ENCODE results near the gene TIMM13. TPM values are rescaled to one million over a fixed set of nuclear protein-coding genes. Genes with fewer than 3 reads are reported as not detected.

Gene TIMM13
- total RNA-seq, 1 donor from 2014 or later: 70.1 TPM

DNA sequence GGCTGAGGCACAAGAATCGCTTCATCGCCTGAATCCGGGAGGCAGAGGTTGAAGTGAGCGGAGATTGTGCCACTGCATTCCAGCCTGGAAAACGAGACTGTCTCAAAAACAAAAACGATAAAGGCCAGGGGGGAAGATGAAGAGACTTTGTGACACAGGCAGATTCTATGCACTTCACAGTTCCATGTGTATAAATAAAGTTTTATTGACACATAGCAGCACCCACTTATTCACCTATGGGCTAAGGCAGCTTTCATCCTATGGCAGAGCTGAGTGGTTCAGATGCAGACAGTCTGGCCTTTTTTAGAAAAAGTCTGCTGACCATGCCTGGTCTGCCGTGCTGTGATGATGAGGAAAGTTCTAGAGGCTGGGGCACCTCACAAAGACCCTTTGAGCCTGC, 23.8 kb upstream of the TIMM13 start:
- peaks cover 1% of the 10 kb centered on the region for H3K36me3 ChIP-seq (ENCODE audit: control insufficient read depth, insufficient read depth, low read length)
- no peak for DNase-seq (ENCODE audit: low read depth)
- H3K27me3 ChIP-seq (ENCODE audit: control insufficient read depth, insufficient read depth, low read length): no peaks in the 10 kb centered on the region
- TF ChIP-seq, protein P1, sequence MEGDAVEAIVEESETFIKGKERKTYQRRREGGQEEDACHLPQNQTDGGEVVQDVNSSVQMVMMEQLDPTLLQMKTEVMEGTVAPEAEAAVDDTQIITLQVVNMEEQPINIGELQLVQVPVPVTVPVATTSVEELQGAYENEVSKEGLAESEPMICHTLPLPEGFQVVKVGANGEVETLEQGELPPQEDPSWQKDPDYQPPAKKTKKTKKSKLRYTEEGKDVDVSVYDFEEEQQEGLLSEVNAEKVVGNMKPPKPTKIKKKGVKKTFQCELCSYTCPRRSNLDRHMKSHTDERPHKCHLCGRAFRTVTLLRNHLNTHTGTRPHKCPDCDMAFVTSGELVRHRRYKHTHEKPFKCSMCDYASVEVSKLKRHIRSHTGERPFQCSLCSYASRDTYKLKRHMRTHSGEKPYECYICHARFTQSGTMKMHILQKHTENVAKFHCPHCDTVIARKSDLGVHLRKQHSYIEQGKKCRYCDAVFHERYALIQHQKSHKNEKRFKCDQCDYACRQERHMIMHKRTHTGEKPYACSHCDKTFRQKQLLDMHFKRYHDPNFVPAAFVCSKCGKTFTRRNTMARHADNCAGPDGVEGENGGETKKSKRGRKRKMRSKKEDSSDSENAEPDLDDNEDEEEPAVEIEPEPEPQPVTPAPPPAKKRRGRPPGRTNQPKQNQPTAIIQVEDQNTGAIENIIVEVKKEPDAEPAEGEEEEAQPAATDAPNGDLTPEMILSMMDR (IDR thresholded peaks at IDR 0.05; ENCODE audit: insufficient read depth, low read length, poor library complexity, severe bottlenecking): no peak
- H3K4me3 ChIP-seq (ENCODE audit: low read depth, low read length): no peak overlapping the region

DNA sequence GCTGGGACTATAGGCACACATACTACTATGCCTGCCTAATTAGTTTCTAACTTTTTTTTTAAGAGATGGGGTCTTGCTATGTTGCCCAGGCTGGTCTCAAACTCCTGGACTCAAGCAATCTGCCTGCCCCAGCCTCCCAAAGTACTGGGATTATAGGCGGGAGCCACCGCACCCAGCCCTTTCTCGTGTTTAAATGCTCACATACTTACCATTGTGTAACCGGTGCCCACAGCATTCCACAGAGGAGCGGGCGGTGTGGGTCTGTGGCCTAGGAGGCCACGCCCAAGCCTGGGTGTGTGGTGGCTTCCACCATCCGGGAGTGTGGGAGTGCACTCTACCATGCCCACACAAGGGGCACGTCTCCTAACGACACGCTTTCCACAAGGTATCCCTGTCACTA, 21.6 kb upstream of the TIMM13 start:
- DNase-seq (ENCODE audit: low read depth): no peak
- no peaks in the 10 kb centered on the region for H3K27me3 ChIP-seq (ENCODE audit: control insufficient read depth, insufficient read depth, low read length)
- H3K36me3 ChIP-seq (ENCODE audit: control insufficient read depth, insufficient read depth, low read length): peaks cover 1% of the 10 kb centered on the region
- no peak overlapping the region for H3K4me3 ChIP-seq (ENCODE audit: low read depth, low read length)
- TF ChIP-seq, protein P1 (IDR thresholded peaks at IDR 0.05; ENCODE audit: insufficient read depth, low read length, poor library complexity, severe bottlenecking): no peak

DNA sequence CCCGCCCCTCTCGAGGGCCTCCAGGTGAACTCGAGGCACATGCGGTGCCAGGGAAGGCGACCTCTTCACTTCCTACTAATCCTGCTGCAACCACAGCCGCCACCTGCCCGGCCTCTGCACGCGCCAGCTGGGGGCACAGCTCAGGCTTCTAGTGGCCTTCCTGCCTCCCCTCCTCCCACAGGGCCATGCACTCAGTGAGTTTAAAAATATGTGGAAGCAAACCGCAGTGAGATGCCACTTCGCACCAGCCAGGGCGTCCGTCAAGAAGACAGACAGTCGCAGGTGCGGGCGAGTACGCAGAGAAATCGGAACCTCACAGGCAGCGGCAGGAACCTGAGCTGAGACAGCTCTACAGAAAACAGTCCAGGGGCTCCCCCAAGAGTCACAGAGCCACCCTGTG, 19.0 kb upstream of the TIMM13 start:
- Histone ChIP-seq H3K4me3 (ENCODE audit: low read depth, low read length) (no peak overlapping the region), H3K27me3 (ENCODE audit: control insufficient read depth, insufficient read depth, low read length) (no peaks in the 10 kb centered on the region), H3K36me3 (ENCODE audit: control insufficient read depth, insufficient read depth, low read length) (no peaks in the 10 kb centered on the region)
- DNase-seq (ENCODE audit: low read depth): no peak
- TF ChIP-seq, protein P1 (IDR thresholded peaks at IDR 0.05; ENCODE audit: insufficient read depth, low read length, poor library complexity, severe bottlenecking): no peak

DNA sequence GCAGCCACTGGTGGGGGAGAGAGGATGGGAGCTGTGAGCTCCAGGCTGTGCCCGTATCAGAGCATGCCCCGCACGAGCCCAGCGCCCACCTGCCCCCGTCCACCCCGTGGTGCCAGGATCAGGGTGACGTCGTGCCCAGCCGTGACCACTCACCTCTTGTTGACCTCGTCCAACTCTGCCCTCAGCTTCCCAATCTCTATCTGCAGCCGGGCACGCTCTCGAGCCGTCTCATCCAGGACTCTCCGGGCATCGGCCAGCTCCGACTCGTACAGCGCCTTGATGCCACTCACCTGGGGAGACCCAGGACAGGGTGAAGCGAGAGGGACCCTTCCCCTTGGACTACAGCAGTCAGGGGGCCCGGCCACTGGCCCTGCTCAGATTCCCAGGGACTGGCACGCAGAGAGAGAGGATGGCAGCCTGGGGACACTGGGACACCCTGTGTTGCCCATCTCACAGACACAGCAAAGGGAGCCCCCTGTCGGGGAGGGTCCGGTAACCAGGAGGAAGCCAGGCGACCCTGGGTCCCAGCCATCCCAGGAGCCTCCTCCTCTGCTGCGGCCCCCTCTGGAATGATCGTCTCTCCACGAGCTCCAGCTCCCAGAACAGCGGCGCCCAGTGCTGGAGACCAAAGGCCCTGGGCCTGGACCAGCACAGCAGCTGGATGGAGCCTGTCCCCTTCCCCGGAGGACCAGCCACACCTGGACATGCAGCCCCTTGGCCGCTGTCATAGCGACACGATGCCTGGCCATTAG, 17.0 kb upstream of the TIMM13 start:
- no peaks in the 10 kb centered on the region for H3K27me3 ChIP-seq (ENCODE audit: control insufficient read depth, insufficient read depth, low read length)
- H3K36me3 ChIP-seq (ENCODE audit: control insufficient read depth, insufficient read depth, low read length): peaks cover 1% of the 10 kb centered on the region
- H3K4me3 ChIP-seq (ENCODE audit: low read depth, low read length): no peak overlapping the region
- TF ChIP-seq, protein P1 (IDR thresholded peaks at IDR 0.05; ENCODE audit: insufficient read depth, low read length, poor library complexity, severe bottlenecking): no peak
- no peak for DNase-seq (ENCODE audit: low read depth)

DNA sequence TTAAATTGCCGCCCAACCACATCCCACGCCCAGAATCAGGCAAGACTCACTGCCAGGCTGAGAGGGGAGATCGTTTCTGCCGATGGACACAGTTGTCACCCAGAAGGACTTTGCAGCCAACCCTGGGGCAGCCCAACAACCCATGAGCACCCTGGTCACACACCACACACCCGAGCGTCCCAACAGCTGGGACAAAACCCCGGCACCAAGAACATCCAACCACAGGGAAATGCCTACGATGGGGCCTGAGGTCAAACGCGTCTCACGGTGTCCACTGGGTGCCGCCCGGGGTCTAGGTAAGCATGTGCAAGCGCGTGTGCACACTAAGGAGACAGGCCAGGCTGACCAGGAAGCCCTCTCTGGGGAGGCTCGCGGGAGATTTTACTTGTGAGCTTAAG, 16.4 kb upstream of the TIMM13 start:
- no peak for DNase-seq (ENCODE audit: low read depth)
- peaks cover 1% of the 10 kb centered on the region for H3K36me3 ChIP-seq (ENCODE audit: control insufficient read depth, insufficient read depth, low read length)
- H3K4me3 ChIP-seq (ENCODE audit: low read depth, low read length): no peak overlapping the region
- H3K27me3 ChIP-seq (ENCODE audit: control insufficient read depth, insufficient read depth, low read length): no peaks in the 10 kb centered on the region
- TF ChIP-seq, protein P1 (IDR thresholded peaks at IDR 0.05; ENCODE audit: insufficient read depth, low read length, poor library complexity, severe bottlenecking): no peak

All from kidney epithelial cell (primary cell).